Panc1 (cell line): Measurements from ENCODE around the gene KLF16.

Source experiments
- CTCF ChIP-seq: fragments of 450-650 bp; IDR thresholded peaks from 2 replicates; pipeline ENCODE4 v1.5.1; 2017; ENCODE audit warnings: mild to moderate bottlenecking
- POLR2AphosphoS5 ChIP-seq: IDR thresholded peaks from 2 replicates; pipeline ENCODE4 v1.6.1; 2012; ENCODE audit warnings: mild to moderate bottlenecking, low read depth, low read length, moderate library complexity

- TF ChIP-seq CTCF (no peak), POLR2AphosphoS5 (no peak)
Observed at GRCh38 chr19:1908364-1908678, 44.9 kb upstream of the KLF16 start.
